Brain microvascular endothelial cell (primary cell): ENCODE measurements around the gene RYR3.

Source experiments
- DNase-seq: peaks from one replicate; pipeline ENCODE4 v3.0.0-alpha.2; 2020
- H3K27ac ChIP-seq: fragments of 250-450 bp; sonication (Bioruptor Pico); 2 replicates; pipeline ENCODE4 v1.5.1; 2020; ENCODE audit warnings: mild to moderate bottlenecking, moderate library complexity
- H3K27me3 ChIP-seq: fragments of 250-450 bp; sonication (Bioruptor Pico); replicated peaks from 2 replicates; pipeline ENCODE4 v1.5.1; 2020; ENCODE audit warnings: mild to moderate bottlenecking
- H3K36me3 ChIP-seq: fragments of 250-450 bp; sonication (Bioruptor Pico); replicated peaks from 2 replicates; pipeline ENCODE4 v1.5.1; 2020; ENCODE audit warnings: mild to moderate bottlenecking
- H3K4me3 ChIP-seq: 2 replicates; pipeline ENCODE4 v1.5.1; 2011; ENCODE audit warnings: low read depth, mild to moderate bottlenecking, control low read depth, low read length, moderate library complexity
- CTCF ChIP-seq: IDR thresholded peaks from 2 replicates; pipeline ENCODE4 v1.5.1; 2011; ENCODE audit warnings: low read depth, mild to moderate bottlenecking, moderate library complexity, low read length, control low read depth, inconsistent platforms; ENCODE audit errors: missing control alignments
- in situ Hi-C: cut with HindIII; loops from 2 replicates; pipeline ENCODE4 v1.10.0; 2017; ENCODE audit warnings: low sequenced_read_pairs, low pct_ligation_motif_present

RYR3 gene

GRCh38 chr15:33494306-33494705 lies 183.5 kb downstream of the RYR3 start:
- in situ Hi-C loops: no loop called here
- no peak for TF ChIP-seq CTCF
- no peaks in the 10 kb centered on the region for H3K27me3 ChIP-seq
- H3K36me3 ChIP-seq: no peaks in the 10 kb centered on the region
- no peak for DNase-seq
- no peak overlapping the region for H3K27ac ChIP-seq
- no peak overlapping the region for H3K4me3 ChIP-seq

- H3K36me3 ChIP-seq: no peaks in the 10 kb centered on the region
- H3K27ac ChIP-seq: no peak overlapping the region
- no peaks in the 10 kb centered on the region for H3K27me3 ChIP-seq
- DNase-seq: no peak
- TF ChIP-seq CTCF: no peak
- in situ Hi-C loops: no loop called here
- H3K4me3 ChIP-seq: no peak overlapping the region
Observed at GRCh38 chr15:33500432-33501195, 189.8 kb downstream of the RYR3 start.

- no peak overlapping the region for H3K27ac ChIP-seq
- in situ Hi-C loops: no loop called here
- H3K4me3 ChIP-seq: no peak overlapping the region
- no peaks in the 10 kb centered on the region for H3K27me3 ChIP-seq
- DNase-seq: no peak
- no peaks in the 10 kb centered on the region for H3K36me3 ChIP-seq
- no peak for TF ChIP-seq CTCF
Observed at GRCh38 chr15:33503681-33504080, 192.9 kb downstream of the RYR3 start.

GRCh38 chr15:33506781-33507296 lies 196.1 kb downstream of the RYR3 start:
- in situ Hi-C loops: no loop called here
- peak; percentile 2 for DNase-seq
- no peak for TF ChIP-seq CTCF
- no peak overlapping the region for H3K4me3 ChIP-seq
- H3K27ac ChIP-seq: no peak overlapping the region
- no peaks in the 10 kb centered on the region for H3K36me3 ChIP-seq
- no peaks in the 10 kb centered on the region for H3K27me3 ChIP-seq

- Histone ChIP-seq H3K27ac (no peak overlapping the region), H3K4me3 (no peak overlapping the region), H3K36me3 (no peaks in the 10 kb centered on the region), H3K27me3 (no peaks in the 10 kb centered on the region)
- DNase-seq: no peak
- no peak for TF ChIP-seq CTCF
- in situ Hi-C loops: no loop called here
Observed at GRCh38 chr15:33508703-33509102, 197.9 kb downstream of the RYR3 start.

GRCh38 chr15:33515121-33515520 lies 204.4 kb downstream of the RYR3 start:
- TF ChIP-seq CTCF: no peak
- DNase-seq: no peak
- Histone ChIP-seq H3K27ac (no peak overlapping the region), H3K27me3 (no peaks in the 10 kb centered on the region), H3K36me3 (no peaks in the 10 kb centered on the region), H3K4me3 (no peak overlapping the region)
- in situ Hi-C loops: no loop called here
